Keratinocyte (primary cell): ENCODE results near the gene FNDC3B. TPM values are rescaled to one million over a fixed set of nuclear protein-coding genes. Genes with fewer than 3 reads are reported as not detected.

Experiments used
- DNase-seq: peaks from one replicate; pipeline ENCODE4 v3.0.0-alpha.2; 2011; ENCODE audit warnings: low read depth, missing footprints, low spot score
- FAIRE-seq: peaks from 2 replicates; lab custom pipeline; 2011; peaks lifted over from hg19 to GRCh38; lab: Jason Lieb, UNC
- H2AFZ ChIP-seq: 2 replicates; pipeline ENCODE4 v1.6.0; 2012; ENCODE audit warnings: low read length, control low read depth, inconsistent platforms; ENCODE audit not compliant: control insufficient read depth
- H3K27ac ChIP-seq: 2 replicates; pipeline ENCODE4 v1.5.1; 2011; ENCODE audit warnings: low read length; ENCODE audit not compliant: control insufficient read depth, insufficient read depth
- H3K27me3 ChIP-seq: 3 replicates; pipeline ENCODE4 v1.6.0; 2011; ENCODE audit warnings: low read length; ENCODE audit not compliant: control insufficient read depth, insufficient read depth; ENCODE audit errors: extremely low read depth
- H3K36me3 ChIP-seq, 2 experiments: 2 replicates in 1 of 2; 3 replicates in 1 of 2; pipeline ENCODE4 v1.5.1; 2011; ENCODE audit warnings: low read length in 2 of 2, mild to moderate bottlenecking in 1 of 2; ENCODE audit not compliant: control insufficient read depth in 2 of 2, insufficient read depth in 2 of 2; ENCODE audit errors: extremely low read depth in 1 of 2
- H3K4me1 ChIP-seq: 3 replicates; pipeline ENCODE4 v1.5.1; 2011; ENCODE audit warnings: low read length; ENCODE audit not compliant: control insufficient read depth, insufficient read depth; ENCODE audit errors: extremely low read depth
- H3K4me2 ChIP-seq: 3 replicates; pipeline ENCODE4 v1.6.0; 2011; ENCODE audit warnings: low read depth, low read length; ENCODE audit not compliant: control insufficient read depth, insufficient read depth; ENCODE audit errors: extremely low read depth
- H3K4me3 ChIP-seq, 3 experiments: fragments of 200-600 bp in 1 of 3; sonication (generic) in 1 of 3; 2 replicates in 2 of 3; 3 replicates in 1 of 3; pipeline ENCODE4 v1.5.1; 2011 to 2016; ENCODE audit warnings: low read length in 3 of 3, mild to moderate bottlenecking in 3 of 3, control low read depth in 2 of 3, inconsistent platforms in 1 of 3, low read depth in 1 of 3, mixed read lengths in 1 of 3, mixed run types in 1 of 3, moderate library complexity in 1 of 3; ENCODE audit not compliant: control insufficient read depth in 2 of 3, insufficient read depth in 2 of 3; ENCODE audit errors: extremely low read depth in 1 of 3
- H3K79me2 ChIP-seq: 2 replicates; pipeline ENCODE4 v1.6.0; 2012; ENCODE audit warnings: low read length; ENCODE audit not compliant: control insufficient read depth, insufficient read depth
- H3K9ac ChIP-seq: 3 replicates; pipeline ENCODE4 v1.6.0; 2011; ENCODE audit warnings: low read length; ENCODE audit not compliant: control insufficient read depth, insufficient read depth; ENCODE audit errors: extremely low read depth
- H3K9me1 ChIP-seq: 3 replicates; pipeline ENCODE4 v1.6.0; 2011; ENCODE audit warnings: low read length; ENCODE audit not compliant: control insufficient read depth, insufficient read depth; ENCODE audit errors: extremely low read depth
- H3K9me3 ChIP-seq: 2 replicates; pipeline ENCODE4 v1.5.1; 2012; ENCODE audit warnings: low read depth, low read length; ENCODE audit not compliant: control insufficient read depth
- H4K20me1 ChIP-seq: 3 replicates; pipeline ENCODE4 v1.6.0; 2011; ENCODE audit warnings: low read length; ENCODE audit not compliant: control insufficient read depth, insufficient read depth; ENCODE audit errors: extremely low read depth
- CTCF ChIP-seq, 3 experiments: IDR thresholded peaks in 1 of 3; conservative IDR thresholded peaks in 1 of 3; optimal IDR thresholded peaks in 1 of 3; 2 replicates in 2 of 3; 3 replicates in 1 of 3; pipeline versions ENCODE3 to v1.5.1; 2011; ENCODE audit warnings: low read length in 3 of 3, mild to moderate bottlenecking in 3 of 3, moderate library complexity in 2 of 3, control low read depth in 1 of 3, inconsistent platforms in 1 of 3; ENCODE audit not compliant: insufficient read depth in 2 of 3; ENCODE audit errors: extremely low read depth in 1 of 3
- EZH2 ChIP-seq: IDR thresholded peaks from one replicate; pipeline ENCODE4 v1.6.1; 2012; ENCODE audit warnings: inconsistent platforms, mild to moderate bottlenecking, low read length, moderate library complexity
- dilution Hi-C: fragments of 300-500 bp; cut with MboI; formaldehyde crosslinking; loops from one replicate; pipeline ENCODE4 v1.7.0; 2020; ENCODE audit warnings: low sequenced_read_pairs; ENCODE audit not compliant: extremely low pct_ligation_motif_present
- polyA plus RNA-seq, 5 experiments: library from polyadenylated mRNA; depleted of rRNA in 3 of 5; stranded (reverse) in 3 of 5; stranded (forward) in 1 of 5; unstranded in 1 of 5; fragments of >200 nt; gene quantifications; 1 replicate in 1 of 5; 2 replicates in 3 of 5; 3 replicates in 1 of 5; pipeline versions ENCODE4 v1.2.1 to v1.2.3, GENCODE V29; 2011 to 2012; ENCODE audit warnings: missing spikeins in 2 of 5, low read depth in 1 of 5, low replicate concordance in 1 of 5

The FNDC3B gene
- polyA plus RNA-seq, 1 donor (not counting 4 experiments of a cell fraction or from before 2014, with no cell fraction given) = 31.4 TPM

DNA sequence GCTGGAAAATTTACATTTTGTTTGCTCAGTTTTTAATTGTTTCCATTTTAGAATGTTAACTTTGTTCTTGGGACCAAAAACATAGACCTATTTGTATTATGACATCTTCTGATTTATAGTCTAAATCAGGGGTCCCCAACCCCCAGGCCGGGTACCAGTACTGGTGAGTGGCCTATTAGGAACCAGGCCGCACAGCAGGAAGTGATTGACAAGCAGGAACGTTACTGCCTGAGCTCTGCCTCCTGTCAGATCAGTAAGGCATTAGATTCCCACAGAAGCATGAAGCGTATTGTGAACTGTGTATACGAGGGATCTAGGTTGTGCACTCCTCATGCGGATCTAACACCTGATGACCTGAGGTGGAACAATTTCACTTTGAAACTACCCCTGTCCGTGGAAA, 357.0 kb downstream of the FNDC3B start:
- H3K9ac ChIP-seq = no peak overlapping the region
- TF ChIP-seq CTCF (optimal IDR thresholded peaks at IDR 0.05 in 1 of 3, IDR thresholded peaks at IDR 0.05 in 1 of 3, conservative IDR thresholded peaks at IDR 0.05 in 1 of 3; ENCODE audit: extremely low read depth in 1 of 3, insufficient read depth in 2 of 3, low read length in 3 of 3) (no peak), EZH2 (no peak)
- peaks cover 3 to 5% of the 10 kb centered on the region in 2 experiments for H3K36me3 ChIP-seq
- no peak for FAIRE-seq
- H3K4me1 ChIP-seq = no peaks in the 10 kb centered on the region
- no peaks in the 10 kb centered on the region for H4K20me1 ChIP-seq
- no peak overlapping the region for H3K4me2 ChIP-seq
- no peak overlapping the region for H3K27ac ChIP-seq
- DNase-seq = no peak
- H3K27me3 ChIP-seq = no peaks in the 10 kb centered on the region
- no peak overlapping the region for H2AFZ ChIP-seq
- dilution Hi-C loops = no loop called here
- H3K9me1 ChIP-seq = no peaks in the 10 kb centered on the region
- H3K79me2 ChIP-seq = no peaks in the 10 kb centered on the region
- no peaks in the 10 kb centered on the region for H3K9me3 ChIP-seq
- no peak overlapping the region for H3K4me3 ChIP-seq

DNA sequence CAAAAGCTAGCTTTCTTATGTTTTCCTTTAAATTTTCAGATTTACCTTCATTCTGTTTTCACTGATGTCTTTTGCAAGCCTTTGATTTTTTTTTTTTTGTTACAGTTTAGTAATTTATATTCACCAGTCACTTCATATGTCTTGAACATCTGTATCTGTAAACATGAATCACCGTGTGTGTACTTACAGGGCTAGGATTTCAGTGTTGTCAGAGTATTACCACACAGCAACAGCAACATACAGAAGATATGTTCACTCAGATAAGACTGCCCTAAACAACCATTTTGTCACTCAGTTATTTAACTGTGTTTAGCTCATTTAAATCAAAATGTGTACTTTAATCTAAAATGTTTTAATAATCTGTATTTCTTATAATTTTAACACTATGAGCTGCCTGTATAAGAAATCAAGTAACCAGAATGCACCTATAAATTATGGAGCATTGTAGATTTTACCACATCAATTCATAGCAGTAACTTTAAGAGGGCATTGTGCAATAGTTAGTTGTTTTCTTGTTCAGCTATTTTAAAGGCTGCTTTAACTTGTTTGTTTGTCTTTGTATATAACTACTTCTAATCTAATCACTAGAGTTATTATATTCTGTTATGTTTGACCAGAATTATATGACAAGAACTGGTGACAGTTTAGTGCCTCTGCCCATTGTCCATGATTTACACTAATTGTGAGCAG, 358.5 kb downstream of the FNDC3B start:
- dilution Hi-C loops = no loop called here
- H2AFZ ChIP-seq = no peak overlapping the region

More for the DNA sequence above, 358.5 kb downstream of the FNDC3B start:
- DNase-seq (no peak), FAIRE-seq (no peak)
- Histone ChIP-seq H3K4me3 (no peak overlapping the region), H3K79me2 (no peaks in the 10 kb centered on the region), H3K9me3 (no peaks in the 10 kb centered on the region), H3K4me1 (no peaks in the 10 kb centered on the region), H3K9me1 (no peaks in the 10 kb centered on the region), H3K36me3 (peaks cover 5 to 6% of the 10 kb centered on the region in 2 experiments), H4K20me1 (no peaks in the 10 kb centered on the region), H3K4me2 (no peak overlapping the region), H3K27me3 (no peaks in the 10 kb centered on the region), H3K27ac (no peak overlapping the region), H3K9ac (no peak overlapping the region)
- TF ChIP-seq CTCF (optimal IDR thresholded peaks at IDR 0.05 in 1 of 3, IDR thresholded peaks at IDR 0.05 in 1 of 3, conservative IDR thresholded peaks at IDR 0.05 in 1 of 3; ENCODE audit: extremely low read depth in 1 of 3, insufficient read depth in 2 of 3, low read length in 3 of 3) = no peak
- TF ChIP-seq EZH2 = no peak
